ENCODE data around the gene CFAP251.

DNA sequence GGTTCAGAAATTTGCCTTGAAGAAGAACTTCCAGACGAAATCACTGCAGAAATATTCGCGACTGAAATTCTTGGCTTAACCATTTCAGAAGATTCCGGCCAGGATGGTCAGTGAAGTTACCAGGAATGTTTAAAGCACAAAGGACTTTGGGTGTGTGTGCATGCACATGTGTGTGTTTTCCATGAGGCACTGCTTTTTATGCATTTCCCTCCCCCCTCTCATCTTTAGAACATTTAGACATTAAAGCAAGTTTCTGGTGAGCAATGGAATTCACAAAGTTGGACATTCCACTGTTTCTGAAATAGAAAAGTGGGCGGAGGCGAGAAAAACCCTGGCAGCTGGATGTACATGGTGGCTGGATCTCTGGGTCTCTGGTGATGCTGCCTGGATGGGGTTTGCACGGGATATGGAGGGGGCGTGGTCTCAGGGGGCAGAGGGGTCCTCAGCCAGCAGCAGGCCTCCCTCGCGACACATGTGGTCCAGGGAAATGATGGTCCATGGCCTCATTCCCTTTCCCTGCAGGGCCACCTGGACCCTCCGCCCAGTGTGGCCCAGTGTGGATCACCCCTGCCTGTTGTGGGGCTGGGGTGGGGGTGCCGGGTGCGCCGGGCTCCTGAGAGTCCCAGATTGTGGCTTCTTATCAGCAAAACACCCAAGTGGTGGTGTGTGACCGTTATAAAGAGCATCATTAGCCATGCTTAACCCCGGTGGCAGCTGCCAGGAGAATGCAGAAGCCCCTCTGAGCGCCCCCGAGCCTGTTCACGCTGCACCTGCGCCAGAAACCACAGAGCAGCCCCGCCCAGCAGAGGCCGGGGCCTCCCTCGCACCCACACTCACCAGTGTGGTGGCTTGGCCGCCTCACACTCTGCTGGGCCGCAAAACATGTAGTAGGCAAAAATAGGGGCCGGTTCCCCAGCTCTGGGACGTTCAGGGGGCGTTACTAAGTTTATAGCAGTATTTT lies 85.5 kb downstream of the CFAP251 start:
- TF ChIP-seq SUZ12 (IDR thresholded peaks at IDR 0.05; ENCODE audit: extremely low read depth, insufficient read depth, insufficient read length) (no peak), YY1 (IDR thresholded peaks at IDR 0.05; ENCODE audit: insufficient read depth, insufficient read length) (no peak)
